Body of pancreas (tissue), 4 donors: Measurements from ENCODE around the gene NEUROD6. TPM values are rescaled to one million over a fixed set of nuclear protein-coding genes. Genes with fewer than 3 reads are reported as not detected.

Source experiments
- ATAC-seq: fragments of 150-250 bp; one replicate; pipeline ENCODE4 v1.9.1; 2016
- DNase-seq, 4 donors: peaks; one replicate each; pipeline ENCODE4 v3.0.0-alpha.2; 2019
- H3K27ac ChIP-seq, 4 donors: fragments of 200-600 bp; sonication (generic); 1 replicate in 3 of 4; 2 replicates in 1 of 4; pipeline versions ENCODE4 v1.5.1 to v1.6.1; 2016 to 2019; ENCODE audit warnings: mild to moderate bottlenecking in 1 of 4, mixed read lengths in 1 of 4, moderate library complexity in 1 of 4
- H3K27me3 ChIP-seq, 2 donors: fragments of 200-600 bp; sonication (generic); one replicate each; pipeline ENCODE4 v1.6.0; 2016; ENCODE audit warnings: mild to moderate bottlenecking in 1 of 2
- H3K36me3 ChIP-seq, 2 donors: fragments of 200-600 bp; sonication (generic); replicated peaks in 1 of 2; 2 replicates each; pipeline ENCODE4 v1.5.1; 2016; ENCODE audit warnings: low read depth in 2 of 2; ENCODE audit not compliant: insufficient read depth in 1 of 2
- H3K4me1 ChIP-seq: fragments of 200-600 bp; sonication (generic); one replicate; pipeline ENCODE4 v1.6.0; 2016
- H3K4me3 ChIP-seq, 2 donors: fragments of 200-600 bp; sonication (generic); 1 replicate in 1 of 2; 2 replicates in 1 of 2; pipeline ENCODE4 v1.5.1; 2016 to 2019
- H3K9me3 ChIP-seq, 3 donors: fragments of 200-600 bp; sonication (generic); 1 replicate in 2 of 3; 2 replicates in 1 of 3; pipeline ENCODE4 v1.5.1; 2016
- CTCF ChIP-seq, 7 experiments: fragments of 450-650 bp in 4 of 7; fragments of 200-600 bp in 3 of 7; sonication (generic) in 3 of 7; IDR thresholded peaks; one replicate each; pipeline ENCODE4 v1.5.1; 2016 to 2019; ENCODE audit warnings: antibody characterized with exemption in 7 of 7
- POLR2A ChIP-seq, 3 donors: fragments of 450-650 bp; IDR thresholded peaks; one replicate each; pipeline ENCODE4 v1.6.1; 2016; ENCODE audit warnings: antibody characterized with exemption in 3 of 3, mild to moderate bottlenecking in 2 of 3
- WGBS, 2 donors: methylation state at CpG; one replicate each; pipeline ENCODE4 v1.1.5; 2017; 5-methylcytosine and 5-hydroxymethylcytosine counted together
- intact Hi-C: fragments of 100-400 bp; cut with DNase I; formaldehyde crosslinking; loops from one replicate; pipeline ENCODE4 v1.15.1; 2023
- total RNA-seq, 2 donors: library from RNA; depleted of rRNA; stranded (reverse); fragments of >200 nt; gene quantifications; one replicate each; pipeline ENCODE4 v1.1.0, GENCODE V29; 2016

Gene NEUROD6
- total RNA-seq, result not detected

GRCh38 chr7:31340603-31341002 lies at the start of gene NEUROD6:
NEUROD6 (minus strand) TSS chr7:31340726; CDS start chr7:31339268, 1,458 bp downstream.
- intact Hi-C loops, result no loop called here
- WGBS, 2 donors, result 57 to 58% methylated on average over 6 of the region's 6 CpGs
- Histone ChIP-seq H3K27me3 (peaks cover 0 to 11% of the 10 kb centered on the region in 2 donors), H3K4me3 (no peak within 1 kb of the TSS), H3K27ac (no peak within 1 kb of the TSS), H3K9me3 (no peaks in the 10 kb centered on the region), H3K36me3 (no peaks in the 10 kb centered on the region), H3K4me1 (peaks cover 8% of the 10 kb centered on the region)
- ATAC-seq (no peak), DNase-seq (no peak)
- TF ChIP-seq POLR2A (IDR thresholded peaks at IDR 0.05) (no peak), CTCF (IDR thresholded peaks at IDR 0.05) (no peak)

- H3K4me3 ChIP-seq, result no peak overlapping the region
- H3K4me1 ChIP-seq, result no peaks in the 10 kb centered on the region
- intact Hi-C loops, result no loop called here
- no peaks in the 10 kb centered on the region for H3K36me3 ChIP-seq
- H3K27me3 ChIP-seq, result no peaks in the 10 kb centered on the region
- TF ChIP-seq CTCF (IDR thresholded peaks at IDR 0.05) (no peak), POLR2A (IDR thresholded peaks at IDR 0.05) (no peak)
- DNase-seq (no peak), ATAC-seq (no peak)
- H3K27ac ChIP-seq, result no peak overlapping the region
- 38 to 40% methylated on average over 4 of the region's 4 CpGs for WGBS, 2 donors
- no peaks in the 10 kb centered on the region for H3K9me3 ChIP-seq
These were observed 43.9 kb upstream of the NEUROD6 start for GRCh38 chr7:31384466-31384865.

- no peaks in the 10 kb centered on the region for H3K27me3 ChIP-seq
- H3K36me3 ChIP-seq, result no peaks in the 10 kb centered on the region
- TF ChIP-seq CTCF (IDR thresholded peaks at IDR 0.05) (no peak), POLR2A (IDR thresholded peaks at IDR 0.05) (no peak)
- no peak for DNase-seq
- H3K4me3 ChIP-seq, result no peak overlapping the region
- WGBS, 2 donors, result 51 to 65% methylated on average over 2 of the region's 2 CpGs
- H3K27ac ChIP-seq, result no peak overlapping the region
- H3K4me1 ChIP-seq, result no peaks in the 10 kb centered on the region
- no peak for ATAC-seq
- no peaks in the 10 kb centered on the region for H3K9me3 ChIP-seq
- intact Hi-C loops, result no loop called here
These were observed 42.2 kb upstream of the NEUROD6 start for GRCh38 chr7:31382722-31383121.

- Histone ChIP-seq H3K36me3 (no peaks in the 10 kb centered on the region), H3K9me3 (no peaks in the 10 kb centered on the region), H3K27ac (no peak overlapping the region), H3K4me1 (no peaks in the 10 kb centered on the region), H3K27me3 (no peaks in the 10 kb centered on the region), H3K4me3 (no peak overlapping the region)
- ATAC-seq, result peak; percentile 66
- intact Hi-C loops, result loop anchor here (10.0 kb wide), 1 partner anchor 261 kb away; no protein-coding TSS in a partner anchor
- WGBS, 2 donors, result 71 to 76% methylated on average over 12 of the region's 12 CpGs
- peak; percentile 50 to 63 (median 57) for DNase-seq
- TF ChIP-seq CTCF (IDR thresholded peaks at IDR 0.05) (peak in 6 of 7 experiments; percentile 54 to 62 (median 56)), POLR2A (IDR thresholded peaks at IDR 0.05) (no peak)
These were observed 33.1 kb upstream of the NEUROD6 start for GRCh38 chr7:31373337-31374289.
